ENCODE results near the gene MTERF4.

MTERF4 gene

GRCh38 chr2:241133436-241133820 lies 31.3 kb upstream of the MTERF4 start:
- Histone ChIP-seq H3K27me3 (ENCODE audit: control insufficient read depth, insufficient read depth, low read length) (no peaks in the 10 kb centered on the region), H3K9me3 (ENCODE audit: control insufficient read depth, insufficient read depth, low read length) (no peaks in the 10 kb centered on the region), H3K4me1 (ENCODE audit: control insufficient read depth, insufficient read depth, low read length) (no peaks in the 10 kb centered on the region), H3K4me3 (ENCODE audit: low read length) (no peak overlapping the region), H3K36me3 (ENCODE audit: control insufficient read depth, insufficient read depth, low read length) (peaks cover 20% of the 10 kb centered on the region), H3K27ac (ENCODE audit: low read length) (no peak overlapping the region)
- DNase-seq (ENCODE audit: low read depth, low spot score), result no peak
- no CpG with 5 or more reads among the region's 10 CpGs for WGBS (ENCODE audit: insufficient coverage, insufficient read length)

GRCh38 chr2:241132538-241133435 lies 30.7 kb upstream of the MTERF4 start:
- DNase-seq (ENCODE audit: low read depth, low spot score), result no peak
- H3K27ac ChIP-seq (ENCODE audit: low read length), result no peak overlapping the region
- no CpG with 5 or more reads among the region's 14 CpGs for WGBS (ENCODE audit: insufficient coverage, insufficient read length)
- H3K4me3 ChIP-seq (ENCODE audit: low read length), result no peak overlapping the region
- H3K27me3 ChIP-seq (ENCODE audit: control insufficient read depth, insufficient read depth, low read length), result no peaks in the 10 kb centered on the region
- peaks cover 18% of the 10 kb centered on the region for H3K36me3 ChIP-seq (ENCODE audit: control insufficient read depth, insufficient read depth, low read length)
- no peaks in the 10 kb centered on the region for H3K9me3 ChIP-seq (ENCODE audit: control insufficient read depth, insufficient read depth, low read length)
- no peaks in the 10 kb centered on the region; the same call in 1 of the 2 replicates for H3K4me1 ChIP-seq (ENCODE audit: control insufficient read depth, insufficient read depth, low read length)

DNA sequence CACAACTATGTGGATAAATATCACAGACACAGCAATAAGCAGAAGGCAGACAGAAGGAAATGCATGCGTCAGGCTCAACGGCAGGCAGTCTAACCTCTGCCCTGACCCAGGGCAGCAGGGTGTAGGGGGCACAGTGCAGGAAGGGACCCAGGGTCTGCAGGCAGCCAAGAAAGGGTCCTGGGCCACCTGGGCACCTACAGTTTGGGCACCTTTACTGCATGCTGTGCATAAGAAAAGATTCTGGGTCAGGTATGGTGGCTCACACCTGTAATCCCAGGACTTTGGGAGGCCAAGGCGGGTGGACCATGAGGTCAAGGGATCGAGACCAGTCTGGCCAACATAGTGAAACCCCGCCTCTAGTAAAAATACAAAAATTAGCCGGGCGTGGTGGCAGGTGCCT lies 29.4 kb upstream of the MTERF4 start:
- no peaks in the 10 kb centered on the region; the same call in 1 of the 2 replicates for H3K4me1 ChIP-seq (ENCODE audit: control insufficient read depth, insufficient read depth, low read length)
- H3K36me3 ChIP-seq (ENCODE audit: control insufficient read depth, insufficient read depth, low read length), result peaks cover 9% of the 10 kb centered on the region; the same call in 1 of the 2 replicates
- H3K27me3 ChIP-seq (ENCODE audit: control insufficient read depth, insufficient read depth, low read length), result no peaks in the 10 kb centered on the region
- no peaks in the 10 kb centered on the region for H3K9me3 ChIP-seq (ENCODE audit: control insufficient read depth, insufficient read depth, low read length)
- no CpG with 5 or more reads among the region's 7 CpGs for WGBS (ENCODE audit: insufficient coverage, insufficient read length)
- H3K27ac ChIP-seq (ENCODE audit: low read length), result no peak overlapping the region
- no peak for DNase-seq (ENCODE audit: low read depth, low spot score)
- H3K4me3 ChIP-seq (ENCODE audit: low read length), result no peak overlapping the region

GRCh38 chr2:241130316-241130715 lies 28.2 kb upstream of the MTERF4 start:
- no peaks in the 10 kb centered on the region; the same call in 1 of the 2 replicates for H3K4me1 ChIP-seq (ENCODE audit: control insufficient read depth, insufficient read depth, low read length)
- no peak overlapping the region for H3K27ac ChIP-seq (ENCODE audit: low read length)
- DNase-seq (ENCODE audit: low read depth, low spot score), result no peak
- peaks cover 6% of the 10 kb centered on the region; the same call in 1 of the 2 replicates for H3K36me3 ChIP-seq (ENCODE audit: control insufficient read depth, insufficient read depth, low read length)
- H3K4me3 ChIP-seq (ENCODE audit: low read length), result no peak overlapping the region
- no peaks in the 10 kb centered on the region for H3K27me3 ChIP-seq (ENCODE audit: control insufficient read depth, insufficient read depth, low read length)
- WGBS (ENCODE audit: insufficient coverage, insufficient read length), result no CpG with 5 or more reads among the region's 16 CpGs
- H3K9me3 ChIP-seq (ENCODE audit: control insufficient read depth, insufficient read depth, low read length), result no peaks in the 10 kb centered on the region

DNA sequence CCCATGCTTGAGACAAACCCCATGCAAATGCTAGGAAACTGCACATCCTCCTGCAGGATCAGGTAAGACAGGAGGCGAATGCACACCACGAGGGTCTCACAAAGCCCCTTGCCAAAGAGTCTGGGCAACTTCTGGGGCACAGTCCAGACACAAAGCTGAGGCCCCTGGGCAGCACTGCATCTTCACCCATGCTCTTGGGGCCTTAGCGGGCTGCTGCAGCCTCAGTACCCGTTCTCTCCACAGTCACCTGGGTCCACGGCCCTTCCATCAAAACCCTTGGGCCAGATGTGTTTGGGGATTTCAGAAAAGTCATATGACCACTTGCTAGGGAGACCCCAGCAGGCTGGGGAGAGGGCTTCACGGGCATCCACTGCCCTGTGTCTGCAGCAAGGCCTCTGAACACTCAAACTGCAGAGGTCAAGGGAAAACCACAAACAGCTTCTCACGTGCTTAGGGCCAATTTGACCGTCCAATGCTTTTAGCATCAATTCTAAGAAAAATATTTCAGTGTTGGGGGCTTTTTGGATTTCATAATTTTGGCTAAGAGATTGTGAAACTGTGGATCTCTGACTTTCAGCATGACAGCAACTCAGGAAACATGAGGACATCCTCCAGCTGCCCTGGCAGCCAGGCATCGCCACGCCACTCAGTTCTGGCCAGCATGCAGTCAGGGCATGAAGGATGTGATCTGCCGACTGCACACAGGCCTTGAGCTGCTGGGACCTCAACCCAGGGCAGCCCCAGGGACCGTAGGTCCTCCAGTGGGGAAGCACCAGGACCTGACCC lies 27.2 kb upstream of the MTERF4 start:
- Histone ChIP-seq H3K4me1 (ENCODE audit: control insufficient read depth, insufficient read depth, low read length) (no peaks in the 10 kb centered on the region; the same call in 1 of the 2 replicates), H3K9me3 (ENCODE audit: control insufficient read depth, insufficient read depth, low read length) (no peaks in the 10 kb centered on the region), H3K36me3 (ENCODE audit: control insufficient read depth, insufficient read depth, low read length) (peaks cover 6% of the 10 kb centered on the region), H3K27ac (ENCODE audit: low read length) (no peak overlapping the region), H3K4me3 (ENCODE audit: low read length) (no peak overlapping the region), H3K27me3 (ENCODE audit: control insufficient read depth, insufficient read depth, low read length) (no peaks in the 10 kb centered on the region)
- no CpG with 5 or more reads among the region's 12 CpGs for WGBS (ENCODE audit: insufficient coverage, insufficient read length)
- DNase-seq (ENCODE audit: low read depth, low spot score), result no peak

GRCh38 chr2:241128266-241128665 lies 26.2 kb upstream of the MTERF4 start:
- Histone ChIP-seq H3K4me1 (ENCODE audit: control insufficient read depth, insufficient read depth, low read length) (no peaks in the 10 kb centered on the region; the same call in 1 of the 2 replicates), H3K27ac (ENCODE audit: low read length) (no peak overlapping the region), H3K4me3 (ENCODE audit: low read length) (no peak overlapping the region), H3K27me3 (ENCODE audit: control insufficient read depth, insufficient read depth, low read length) (no peaks in the 10 kb centered on the region), H3K36me3 (ENCODE audit: control insufficient read depth, insufficient read depth, low read length) (peaks cover 13% of the 10 kb centered on the region), H3K9me3 (ENCODE audit: control insufficient read depth, insufficient read depth, low read length) (no peaks in the 10 kb centered on the region)
- WGBS (ENCODE audit: insufficient coverage, insufficient read length), result no CpG with 5 or more reads among the region's 8 CpGs
- DNase-seq (ENCODE audit: low read depth, low spot score), result no peak

- Histone ChIP-seq H3K27me3 (ENCODE audit: control insufficient read depth, insufficient read depth, low read length) (no peaks in the 10 kb centered on the region), H3K9me3 (ENCODE audit: control insufficient read depth, insufficient read depth, low read length) (no peaks in the 10 kb centered on the region), H3K4me1 (ENCODE audit: control insufficient read depth, insufficient read depth, low read length) (no peaks in the 10 kb centered on the region; the same call in 1 of the 2 replicates), H3K4me3 (ENCODE audit: low read length) (no peak overlapping the region), H3K36me3 (ENCODE audit: control insufficient read depth, insufficient read depth, low read length) (peaks cover 18% of the 10 kb centered on the region), H3K27ac (ENCODE audit: low read length) (no peak overlapping the region)
- no CpG with 5 or more reads among the region's 18 CpGs for WGBS (ENCODE audit: insufficient coverage, insufficient read length)
- no peak for DNase-seq (ENCODE audit: low read depth, low spot score)
These were observed 24.7 kb upstream of the MTERF4 start for GRCh38 chr2:241126771-241127202.

- DNase-seq (ENCODE audit: low read depth, low spot score), result no peak
- H3K9me3 ChIP-seq (ENCODE audit: control insufficient read depth, insufficient read depth, low read length), result no peaks in the 10 kb centered on the region
- H3K4me3 ChIP-seq (ENCODE audit: low read length), result no peak overlapping the region
- no peaks in the 10 kb centered on the region for H3K27me3 ChIP-seq (ENCODE audit: control insufficient read depth, insufficient read depth, low read length)
- H3K27ac ChIP-seq (ENCODE audit: low read length), result no peak overlapping the region
- H3K36me3 ChIP-seq (ENCODE audit: control insufficient read depth, insufficient read depth, low read length), result peaks cover 18% of the 10 kb centered on the region
- no peaks in the 10 kb centered on the region; the same call in 1 of the 2 replicates for H3K4me1 ChIP-seq (ENCODE audit: control insufficient read depth, insufficient read depth, low read length)
- no CpG with 5 or more reads among the region's 21 CpGs for WGBS (ENCODE audit: insufficient coverage, insufficient read length)
These were observed 24.1 kb upstream of the MTERF4 start for GRCh38 chr2:241126201-241126611.

DNA sequence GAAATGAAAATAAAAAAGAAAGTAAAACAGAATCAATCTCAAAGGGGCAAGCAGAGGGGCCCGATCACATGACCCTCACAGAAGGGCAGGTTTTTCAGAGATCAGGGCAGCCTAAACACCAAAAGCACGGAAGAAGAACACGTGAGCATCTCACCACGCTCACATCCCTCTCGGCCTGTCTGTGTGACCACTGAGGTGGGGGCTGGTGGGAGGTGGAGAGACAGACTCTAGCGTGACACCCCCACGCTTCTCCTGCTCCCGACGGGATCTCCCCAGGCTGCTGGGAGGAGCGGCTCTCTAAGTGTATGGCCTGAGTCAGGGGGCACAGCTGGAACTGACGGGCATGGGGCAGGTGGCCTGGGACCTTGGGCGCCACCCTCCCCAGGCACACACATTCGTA lies 23.5 kb upstream of the MTERF4 start:
- no peak for DNase-seq (ENCODE audit: low read depth, low spot score)
- no peak overlapping the region for H3K4me3 ChIP-seq (ENCODE audit: low read length)
- no peak overlapping the region for H3K27ac ChIP-seq (ENCODE audit: low read length)
- no peaks in the 10 kb centered on the region; the same call in 1 of the 2 replicates for H3K4me1 ChIP-seq (ENCODE audit: control insufficient read depth, insufficient read depth, low read length)
- no CpG with 5 or more reads among the region's 13 CpGs for WGBS (ENCODE audit: insufficient coverage, insufficient read length)
- no peaks in the 10 kb centered on the region for H3K27me3 ChIP-seq (ENCODE audit: control insufficient read depth, insufficient read depth, low read length)
- no peaks in the 10 kb centered on the region for H3K9me3 ChIP-seq (ENCODE audit: control insufficient read depth, insufficient read depth, low read length)
- H3K36me3 ChIP-seq (ENCODE audit: control insufficient read depth, insufficient read depth, low read length), result peaks cover 18% of the 10 kb centered on the region

DNA sequence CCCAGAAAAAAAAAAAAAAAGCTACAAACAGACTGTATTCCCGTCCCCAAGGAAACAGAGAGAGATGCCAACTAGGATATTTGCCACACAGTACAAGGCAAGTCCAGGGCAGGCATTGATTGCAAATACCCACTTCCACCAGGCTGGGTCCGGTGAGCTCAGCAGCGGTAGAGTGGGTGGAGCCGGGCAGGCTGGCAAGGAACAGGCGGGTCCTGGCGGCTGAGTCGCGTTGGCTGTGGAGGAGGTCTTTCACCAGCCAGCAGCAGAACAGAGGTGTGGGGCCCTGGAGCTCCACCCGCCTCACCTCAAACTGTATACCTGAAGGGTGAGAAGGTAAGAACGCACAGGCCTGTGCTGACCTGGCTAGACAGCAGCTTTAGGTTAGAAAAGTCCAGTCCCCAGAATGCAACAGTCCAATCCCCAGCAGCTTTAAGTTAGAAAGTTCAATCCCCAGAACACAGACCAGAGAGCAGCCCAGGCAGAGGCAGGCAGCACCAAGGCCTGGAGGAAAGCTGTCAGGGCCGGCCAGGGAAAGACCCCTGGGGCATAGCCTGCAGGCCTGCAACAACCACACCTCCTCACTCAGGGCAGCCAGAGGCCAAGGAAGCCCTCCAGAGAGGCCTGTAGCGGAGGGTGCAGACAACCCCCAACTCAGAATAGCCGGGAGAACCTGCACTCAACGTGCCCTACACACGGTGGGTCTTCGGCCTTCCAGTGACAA lies 21.9 kb upstream of the MTERF4 start:
- Histone ChIP-seq H3K9me3 (ENCODE audit: control insufficient read depth, insufficient read depth, low read length) (no peaks in the 10 kb centered on the region), H3K36me3 (ENCODE audit: control insufficient read depth, insufficient read depth, low read length) (peaks cover 18% of the 10 kb centered on the region), H3K4me3 (ENCODE audit: low read length) (no peak overlapping the region), H3K4me1 (ENCODE audit: control insufficient read depth, insufficient read depth, low read length) (no peaks in the 10 kb centered on the region; the same call in 1 of the 2 replicates), H3K27me3 (ENCODE audit: control insufficient read depth, insufficient read depth, low read length) (no peaks in the 10 kb centered on the region), H3K27ac (ENCODE audit: low read length) (no peak overlapping the region)
- no CpG with 5 or more reads among the region's 16 CpGs for WGBS (ENCODE audit: insufficient coverage, insufficient read length)
- DNase-seq (ENCODE audit: low read depth, low spot score), result no peak

Data from iPS DF 6.9 (cell line).